ENCODE data around the gene ZNF316.

ZNF316 gene

DNA sequence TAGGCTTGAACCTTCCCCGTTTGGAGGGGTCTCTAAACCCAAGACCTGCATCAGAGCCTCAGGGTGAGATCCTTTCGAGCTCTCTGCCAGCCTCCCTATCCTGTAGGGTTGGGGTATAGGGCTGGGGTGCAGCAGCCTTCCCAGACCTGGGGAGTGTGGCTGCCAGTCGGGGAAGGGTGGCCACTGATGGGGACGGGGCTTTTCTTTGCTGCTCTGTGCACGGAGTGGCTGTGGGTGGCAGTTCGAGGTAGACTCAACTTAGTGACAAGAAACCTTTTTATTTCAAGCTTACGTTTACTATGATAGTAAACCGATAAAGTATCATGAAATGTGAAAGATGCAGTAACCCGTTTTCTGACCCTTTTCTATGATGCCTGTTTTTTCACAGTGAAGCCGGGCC is 13.0 kb downstream of the ZNF316 start:
- Histone ChIP-seq H3K27ac (replicated peaks; ENCODE audit: low read length) (no peak overlapping the region), H2AK5ac (ENCODE audit: low read depth, low read length) (no peak overlapping the region), H3K9me3 (replicated peaks in 1 of 2; ENCODE audit: control insufficient read depth in 2 of 2, insufficient read depth in 1 of 2, low read depth in 1 of 2, low read length in 2 of 2) (peaks cover 25 to 32% of the 10 kb centered on the region in 2 donors), H4K8ac (ENCODE audit: low read depth, low read length) (no peak overlapping the region), H3K36me3 (replicated peaks in 1 of 2; ENCODE audit: control insufficient read depth in 2 of 2, insufficient read depth in 2 of 2, low read length in 2 of 2) (peaks cover 53 to 80% of the 10 kb centered on the region in 2 donors), H3K27me3 (ENCODE audit: control insufficient read depth in 3 of 3, insufficient read depth in 3 of 3, low read depth in 1 of 3, low read length in 3 of 3) (no peaks in the 10 kb centered on the region), H3K4me2 (ENCODE audit: insufficient read depth, low read length, poor library complexity, severe bottlenecking) (no peak overlapping the region), H3K23ac (ENCODE audit: low read depth, low read length, poor library complexity) (no peak overlapping the region), H3K4me3 (ENCODE audit: low read length in 2 of 2) (no peak overlapping the region), H2AFZ (ENCODE audit: low read length) (no peak overlapping the region), H3K4me1 (ENCODE audit: control insufficient read depth in 2 of 2, insufficient read depth in 1 of 2, low read depth in 1 of 2, low read length in 2 of 2) (no peaks in the 10 kb centered on the region), H3K9ac (ENCODE audit: low read depth, low read length, poor library complexity) (no peak overlapping the region), H2BK12ac (ENCODE audit: low read length) (no peak overlapping the region), H3K79me1 (ENCODE audit: low read depth, low read length) (peaks cover 21% of the 10 kb centered on the region), H3K4ac (ENCODE audit: low read length) (no peak overlapping the region), H2BK5ac (ENCODE audit: low read length) (no peak overlapping the region), H2BK15ac (ENCODE audit: low read length) (no peak overlapping the region), H3K14ac (ENCODE audit: low read length) (no peak overlapping the region), H2BK120ac (ENCODE audit: low read depth, low read length) (no peak overlapping the region), H3K18ac (ENCODE audit: low read length) (no peak overlapping the region), H4K91ac (ENCODE audit: low read depth, low read length, poor library complexity) (no peak overlapping the region)
- DNase-seq (ENCODE audit: low spot score): no peak
- no CpG with 5 or more reads among the region's 10 CpGs for WGBS, 2 donors (ENCODE audit: extremely low coverage in 2 of 2, insufficient read length in 2 of 2, insufficient replicate concordance in 1 of 2)

DNA sequence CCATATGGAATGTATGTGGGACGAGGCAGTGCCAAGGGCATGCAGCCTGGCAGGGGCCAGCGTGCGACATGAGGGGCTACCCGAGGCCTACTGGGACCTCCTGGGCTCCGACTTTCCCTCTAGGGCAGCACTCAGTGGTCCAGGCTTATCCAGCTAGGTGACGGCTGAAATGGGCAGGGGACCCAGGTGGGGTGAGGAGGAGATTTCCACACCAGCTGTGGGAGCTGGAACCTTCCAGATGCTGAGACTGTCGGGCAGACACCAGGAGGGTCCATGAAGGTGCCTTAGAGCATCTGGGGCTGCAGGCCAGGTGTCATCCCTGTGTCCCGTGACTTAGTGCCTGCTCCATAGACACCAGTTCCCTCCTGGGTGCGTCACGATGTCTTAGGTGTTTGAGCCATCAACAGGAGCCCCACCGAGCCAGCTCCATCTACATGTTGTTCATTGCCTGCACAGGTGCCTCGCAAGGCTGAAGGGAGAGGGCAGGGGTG is 13.4 kb downstream of the ZNF316 start:
- Histone ChIP-seq H3K4me1 (ENCODE audit: control insufficient read depth in 2 of 2, insufficient read depth in 1 of 2, low read depth in 1 of 2, low read length in 2 of 2) (no peaks in the 10 kb centered on the region), H3K36me3 (replicated peaks in 1 of 2; ENCODE audit: control insufficient read depth in 2 of 2, insufficient read depth in 2 of 2, low read length in 2 of 2) (peaks cover 54 to 83% of the 10 kb centered on the region in 2 donors), H3K4ac (ENCODE audit: low read length) (no peak overlapping the region), H2BK12ac (ENCODE audit: low read length) (no peak overlapping the region), H3K4me3 (ENCODE audit: low read length in 2 of 2) (no peak overlapping the region), H3K9me3 (replicated peaks in 1 of 2; ENCODE audit: control insufficient read depth in 2 of 2, insufficient read depth in 1 of 2, low read depth in 1 of 2, low read length in 2 of 2) (peaks cover 25 to 32% of the 10 kb centered on the region in 2 donors), H2BK15ac (ENCODE audit: low read length) (no peak overlapping the region), H3K27me3 (ENCODE audit: control insufficient read depth in 3 of 3, insufficient read depth in 3 of 3, low read depth in 1 of 3, low read length in 3 of 3) (no peaks in the 10 kb centered on the region), H3K9ac (ENCODE audit: low read depth, low read length, poor library complexity) (no peak overlapping the region), H2BK5ac (ENCODE audit: low read length) (no peak overlapping the region), H3K23ac (ENCODE audit: low read depth, low read length, poor library complexity) (peak overlapping the region; percentile 22), H3K27ac (replicated peaks; ENCODE audit: low read length) (no peak overlapping the region), H3K14ac (ENCODE audit: low read length) (no peak overlapping the region), H3K4me2 (ENCODE audit: insufficient read depth, low read length, poor library complexity, severe bottlenecking) (no peak overlapping the region), H3K79me1 (ENCODE audit: low read depth, low read length) (peaks cover 21% of the 10 kb centered on the region), H2AFZ (ENCODE audit: low read length) (no peak overlapping the region), H4K8ac (ENCODE audit: low read depth, low read length) (no peak overlapping the region), H2AK5ac (ENCODE audit: low read depth, low read length) (no peak overlapping the region), H4K91ac (ENCODE audit: low read depth, low read length, poor library complexity) (no peak overlapping the region), H2BK120ac (ENCODE audit: low read depth, low read length) (no peak overlapping the region), H3K18ac (ENCODE audit: low read length) (no peak overlapping the region)
- no CpG with 5 or more reads among the region's 12 CpGs for WGBS, 2 donors (ENCODE audit: extremely low coverage in 2 of 2, insufficient read length in 2 of 2, insufficient replicate concordance in 1 of 2)
- no peak for DNase-seq (ENCODE audit: low spot score)

GRCh38 chr7:6651851-6652445 is 14.8 kb downstream of the ZNF316 start:
- H3K9me3 ChIP-seq (replicated peaks in 1 of 2; ENCODE audit: control insufficient read depth in 2 of 2, insufficient read depth in 1 of 2, low read depth in 1 of 2, low read length in 2 of 2): peaks cover 26 to 36% of the 10 kb centered on the region in 2 donors

DNA sequence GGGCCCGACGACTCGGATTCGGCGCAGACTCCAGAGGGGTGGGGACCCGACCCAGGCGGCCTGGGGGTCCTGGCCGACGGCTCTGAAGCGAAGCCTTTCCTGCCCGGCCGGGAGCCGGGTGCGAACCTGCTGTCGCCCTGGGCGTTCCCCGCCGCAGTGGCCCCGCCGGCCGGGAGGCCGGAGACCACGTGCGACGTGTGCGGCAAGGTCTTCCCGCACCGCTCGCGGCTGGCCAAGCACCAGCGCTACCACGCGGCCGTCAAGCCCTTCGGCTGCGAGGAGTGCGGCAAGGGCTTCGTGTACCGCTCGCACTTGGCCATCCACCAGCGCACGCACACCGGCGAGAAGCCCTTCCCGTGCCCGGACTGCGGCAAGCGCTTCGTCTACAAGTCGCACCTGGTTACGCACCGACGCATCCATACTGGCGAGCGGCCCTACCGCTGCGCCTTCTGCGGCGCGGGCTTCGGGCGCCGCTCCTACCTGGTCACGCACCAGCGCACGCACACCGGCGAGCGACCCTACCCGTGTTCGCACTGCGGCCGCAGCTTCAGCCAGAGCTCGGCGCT is 15.4 kb downstream of the ZNF316 start:
- no peak overlapping the region for H4K91ac ChIP-seq (ENCODE audit: low read depth, low read length, poor library complexity)
- H3K4me2 ChIP-seq (ENCODE audit: insufficient read depth, low read length, poor library complexity, severe bottlenecking): peak overlapping the region; percentile 11
- H3K9me3 ChIP-seq (replicated peaks in 1 of 2; ENCODE audit: control insufficient read depth in 2 of 2, insufficient read depth in 1 of 2, low read depth in 1 of 2, low read length in 2 of 2): peaks cover 26 to 36% of the 10 kb centered on the region in 2 donors
- DNase-seq (ENCODE audit: low spot score): no peak
- H2AFZ ChIP-seq (ENCODE audit: low read length): no peak overlapping the region
- no peak overlapping the region for H2BK120ac ChIP-seq (ENCODE audit: low read depth, low read length)
- no peak overlapping the region for H2BK5ac ChIP-seq (ENCODE audit: low read length)
- peaks cover 14% of the 10 kb centered on the region for H3K79me1 ChIP-seq (ENCODE audit: low read depth, low read length)
- H3K18ac ChIP-seq (ENCODE audit: low read length): no peak overlapping the region
- H3K36me3 ChIP-seq (replicated peaks in 1 of 2; ENCODE audit: control insufficient read depth in 2 of 2, insufficient read depth in 2 of 2, low read length in 2 of 2): peaks cover 43 to 69% of the 10 kb centered on the region in 2 donors
- no peak overlapping the region for H4K8ac ChIP-seq (ENCODE audit: low read depth, low read length)
- no peak overlapping the region for H2BK15ac ChIP-seq (ENCODE audit: low read length)
- H3K27ac ChIP-seq (replicated peaks; ENCODE audit: low read length): no peak overlapping the region
- H2BK12ac ChIP-seq (ENCODE audit: low read length): no peak overlapping the region
- no peaks in the 10 kb centered on the region for H3K4me1 ChIP-seq (ENCODE audit: control insufficient read depth in 2 of 2, insufficient read depth in 1 of 2, low read depth in 1 of 2, low read length in 2 of 2)
- no peak overlapping the region for H3K14ac ChIP-seq (ENCODE audit: low read length)
- no peak overlapping the region for H3K4me3 ChIP-seq (ENCODE audit: low read length in 2 of 2)
- no peaks in the 10 kb centered on the region for H3K27me3 ChIP-seq (ENCODE audit: control insufficient read depth in 3 of 3, insufficient read depth in 3 of 3, low read depth in 1 of 3, low read length in 3 of 3)
- no peak overlapping the region for H3K4ac ChIP-seq (ENCODE audit: low read length)
- no CpG with 5 or more reads among the region's 75 CpGs for WGBS, 2 donors (ENCODE audit: extremely low coverage in 2 of 2, insufficient read length in 2 of 2, insufficient replicate concordance in 1 of 2)
- no peak overlapping the region for H3K9ac ChIP-seq (ENCODE audit: low read depth, low read length, poor library complexity)
- no peak overlapping the region for H2AK5ac ChIP-seq (ENCODE audit: low read depth, low read length)
- H3K23ac ChIP-seq (ENCODE audit: low read depth, low read length, poor library complexity): no peak overlapping the region

More at GRCh38 chr7:6651851-6652445, 14.8 kb downstream of the ZNF316 start:
- H3K27me3 ChIP-seq (ENCODE audit: control insufficient read depth in 3 of 3, insufficient read depth in 3 of 3, low read depth in 1 of 3, low read length in 3 of 3): no peaks in the 10 kb centered on the region
- peaks cover 16% of the 10 kb centered on the region for H3K79me1 ChIP-seq (ENCODE audit: low read depth, low read length)
- H2BK5ac ChIP-seq (ENCODE audit: low read length): peak overlapping the region; percentile 71
- no CpG with 5 or more reads among the region's 32 CpGs for WGBS, 2 donors (ENCODE audit: extremely low coverage in 2 of 2, insufficient read length in 2 of 2, insufficient replicate concordance in 1 of 2)
- no peak for DNase-seq (ENCODE audit: low spot score)
- no peak overlapping the region for H3K4me2 ChIP-seq (ENCODE audit: insufficient read depth, low read length, poor library complexity, severe bottlenecking)
- H2BK15ac ChIP-seq (ENCODE audit: low read length): no peak overlapping the region
- no peak overlapping the region for H3K14ac ChIP-seq (ENCODE audit: low read length)
- no peaks in the 10 kb centered on the region for H3K4me1 ChIP-seq (ENCODE audit: control insufficient read depth in 2 of 2, insufficient read depth in 1 of 2, low read depth in 1 of 2, low read length in 2 of 2)
- H3K27ac ChIP-seq (replicated peaks; ENCODE audit: low read length): no peak overlapping the region
- H3K9ac ChIP-seq (ENCODE audit: low read depth, low read length, poor library complexity): no peak overlapping the region
- H2BK12ac ChIP-seq (ENCODE audit: low read length): no peak overlapping the region
- no peak overlapping the region for H4K8ac ChIP-seq (ENCODE audit: low read depth, low read length)
- H3K4ac ChIP-seq (ENCODE audit: low read length): no peak overlapping the region
- H2AFZ ChIP-seq (ENCODE audit: low read length): no peak overlapping the region
- no peak overlapping the region for H4K91ac ChIP-seq (ENCODE audit: low read depth, low read length, poor library complexity)
- H3K4me3 ChIP-seq (ENCODE audit: low read length in 2 of 2): no peak overlapping the region
- H3K23ac ChIP-seq (ENCODE audit: low read depth, low read length, poor library complexity): no peak overlapping the region
- H2BK120ac ChIP-seq (ENCODE audit: low read depth, low read length): no peak overlapping the region
- H2AK5ac ChIP-seq (ENCODE audit: low read depth, low read length): no peak overlapping the region
- peaks cover 48 to 75% of the 10 kb centered on the region in 2 donors for H3K36me3 ChIP-seq (replicated peaks in 1 of 2; ENCODE audit: control insufficient read depth in 2 of 2, insufficient read depth in 2 of 2, low read length in 2 of 2)
- H3K18ac ChIP-seq (ENCODE audit: low read length): no peak overlapping the region

All from neuronal stem cell (in vitro differentiated cells).